ENCODE results near the gene REG3G. TPM values are rescaled to one million over a fixed set of nuclear protein-coding genes. Genes with fewer than 3 reads are reported as not detected.
"Not testable (repeated sequence)": the region's sequence is repeated elsewhere in the genome, so short reads cannot be mapped to it uniquely, and the experiment has no call there.

REG3G gene
- total RNA-seq, 1 experiment from 2014 or later: not detected

- no peak for DNase-seq (ENCODE audit: extremely low read depth, low read depth)
These were observed 11.9 kb upstream of the REG3G start for GRCh38 chr2:79013629-79014028.

DNA sequence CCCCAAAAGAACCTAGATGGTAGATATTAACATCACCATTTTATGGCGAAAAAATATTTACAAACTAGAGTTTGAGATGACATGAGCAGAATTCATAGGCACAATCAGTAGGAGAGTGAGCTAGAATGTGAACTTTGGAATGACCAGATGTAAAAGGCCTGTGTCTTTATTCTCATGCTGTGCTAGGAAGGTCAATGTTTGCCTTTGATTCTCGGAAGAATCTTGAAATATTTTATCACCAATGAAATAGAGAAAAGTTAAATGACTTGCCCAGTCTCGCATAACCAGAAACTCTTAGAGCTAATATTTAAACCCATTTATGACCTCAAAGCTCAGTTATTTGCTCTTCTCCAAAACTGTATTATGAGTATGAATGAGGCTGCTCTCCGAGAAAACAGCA, 9.2 kb upstream of the REG3G start:
- no peak for DNase-seq (ENCODE audit: extremely low read depth, low read depth)

DNA sequence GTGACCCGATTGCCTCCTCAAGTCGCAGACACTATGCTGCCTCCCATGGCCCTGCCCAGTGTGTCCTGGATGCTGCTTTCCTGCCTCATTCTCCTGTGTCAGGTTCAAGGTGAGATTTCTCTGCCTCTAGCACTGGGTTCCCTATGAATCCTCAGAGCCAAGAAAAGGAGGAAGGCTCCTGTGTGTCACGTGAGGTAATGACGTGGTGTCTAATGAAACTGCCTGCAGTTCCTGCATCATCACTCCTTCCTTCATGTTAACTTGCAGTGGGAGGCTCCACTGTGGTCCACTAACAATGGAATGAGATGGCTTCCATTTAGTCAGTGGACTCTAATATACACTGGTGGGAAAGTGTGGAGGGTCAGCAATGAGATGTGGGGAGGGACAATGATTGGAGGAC, 559 bp downstream of the REG3G start:
- DNase-seq (ENCODE audit: extremely low read depth, low read depth): no peak

- no peak for DNase-seq (ENCODE audit: extremely low read depth, low read depth)
These were observed 14.4 kb downstream of the REG3G start for GRCh38 chr2:79039944-79040343.

DNA sequence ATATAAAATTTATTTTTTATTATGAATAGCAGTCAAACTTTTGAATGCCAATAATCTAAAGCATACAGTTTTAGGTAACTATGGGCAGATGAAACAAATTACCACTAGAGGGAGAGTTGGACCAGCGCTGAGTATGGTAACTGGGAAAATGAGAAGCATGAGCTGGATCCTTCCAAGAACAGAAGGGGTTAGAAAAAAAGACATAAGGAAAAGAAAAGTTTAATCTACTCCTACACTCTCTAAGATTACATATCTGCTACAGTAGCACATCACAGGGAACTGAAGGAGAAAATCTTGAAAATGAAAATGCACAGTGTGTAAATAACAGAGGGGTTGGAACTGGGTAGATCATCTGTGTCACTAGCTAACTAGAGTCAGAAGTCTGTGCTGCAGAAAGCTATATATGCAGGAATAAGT, 15.5 kb downstream of the REG3G start:
- no peak for DNase-seq (ENCODE audit: extremely low read depth, low read depth)

GRCh38 chr2:79053486-79053885, 28.0 kb downstream of the REG3G start:
- DNase-seq (ENCODE audit: extremely low read depth, low read depth): not testable (repeated sequence)

DNA sequence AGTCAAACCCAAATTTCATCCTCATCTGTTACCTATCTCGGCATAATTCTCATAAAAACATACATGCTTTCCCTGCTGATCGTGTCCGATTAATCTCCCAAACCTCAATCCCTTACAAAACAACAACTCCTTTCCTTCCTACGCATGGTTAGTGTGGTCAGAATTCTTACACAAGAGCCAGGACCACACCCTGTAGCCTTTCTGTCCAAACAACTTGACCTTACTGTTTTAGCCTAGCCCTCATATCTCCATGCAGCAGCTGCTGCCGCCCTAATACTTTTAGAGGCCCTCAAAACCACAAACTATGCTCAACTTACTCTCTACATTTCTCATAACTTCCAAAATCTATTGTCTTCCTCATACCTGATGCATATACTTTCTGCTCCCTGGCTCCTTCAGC, 29.3 kb downstream of the REG3G start:
- DNase-seq (ENCODE audit: extremely low read depth, low read depth): not testable (repeated sequence)

- DNase-seq (ENCODE audit: extremely low read depth, low read depth): no peak
These were observed 39.7 kb downstream of the REG3G start for GRCh38 chr2:79065201-79065600.

DNA sequence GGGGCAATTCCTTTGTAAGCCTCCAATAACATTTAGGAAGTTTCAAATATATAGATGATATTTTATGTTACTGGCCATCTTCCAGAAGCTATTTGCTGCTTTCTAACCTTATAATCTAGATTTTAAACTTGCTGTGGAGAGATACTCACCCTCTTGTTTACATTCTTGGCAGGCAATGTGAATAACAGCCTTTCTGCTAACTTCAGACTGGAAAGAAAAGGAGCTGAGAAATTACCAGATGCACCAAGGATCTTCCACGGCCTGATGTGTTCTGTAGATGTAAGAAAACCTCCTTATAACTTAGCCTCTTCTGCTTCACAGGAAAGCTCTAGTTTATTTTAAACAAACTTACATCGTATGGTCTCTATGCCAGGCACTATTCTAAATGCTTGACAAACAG, 45.6 kb downstream of the REG3G start:
- no peak for DNase-seq (ENCODE audit: extremely low read depth, low read depth)

Other genes with a start within 250 kb of the REG3G start
- not detected in 2 replicates for gene REG1B, start 62.3 kb downstream of the REG3G start, total RNA-seq (2014; rRNA removed; shearing (Covaris generic))
- gene REG1A, start 94.8 kb downstream of the REG3G start, total RNA-seq (2014; rRNA removed; shearing (Covaris generic)): not detected in 2 replicates
- gene REG3A, start 134.1 kb downstream of the REG3G start, total RNA-seq (2014; rRNA removed; shearing (Covaris generic)): not detected in 2 replicates